KOPT-K1 (cell line): Measurements from ENCODE around the gene TECTB.
"Not testable (repeated sequence)": the region's sequence is repeated elsewhere in the genome, so short reads cannot be mapped to it uniquely, and the experiment has no call there.

Source experiments
- H3K27ac ChIP-seq: fragments of 200-600 bp; sonication (generic); 2 replicates; pipeline ENCODE4 v1.5.1; 2016; ENCODE audit warnings: antibody characterized with exemption, mild to moderate bottlenecking, low read depth, low read length; ENCODE audit not compliant: poor library complexity, severe bottlenecking
- H3K36me3 ChIP-seq: fragments of 200-600 bp; sonication (generic); 2 replicates; pipeline ENCODE4 v1.5.1; 2017; ENCODE audit warnings: antibody characterized with exemption, mild to moderate bottlenecking, low read length, moderate library complexity; ENCODE audit not compliant: insufficient read depth
- H3K9me3 ChIP-seq: fragments of 200-600 bp; sonication (generic); 2 replicates; pipeline ENCODE4 v1.5.1; 2017; ENCODE audit warnings: antibody characterized with exemption, low read length, mild to moderate bottlenecking; ENCODE audit not compliant: insufficient read depth, poor library complexity, severe bottlenecking

Gene TECTB

GRCh38 chr10:112283100-112283499, at the start of gene TECTB:
TSS of gene TECTB (plus strand) at chr10:112283400. CDS start at chr10:112283735, 335 bp downstream.
- Histone ChIP-seq H3K9me3 (no peaks in the 10 kb centered on the region), H3K36me3 (no peaks in the 10 kb centered on the region), H3K27ac (no peak within 1 kb of the TSS)

GRCh38 chr10:112235141-112235540, 48.1 kb upstream of the TECTB start:
- H3K27ac ChIP-seq, result no peak overlapping the region
- peaks cover 11% of the 10 kb centered on the region for H3K9me3 ChIP-seq
- H3K36me3 ChIP-seq, result no peaks in the 10 kb centered on the region

GRCh38 chr10:112235920-112236319, 47.3 kb upstream of the TECTB start:
- no peak overlapping the region for H3K27ac ChIP-seq
- H3K36me3 ChIP-seq, result no peaks in the 10 kb centered on the region
- H3K9me3 ChIP-seq, result peaks cover 18% of the 10 kb centered on the region

- peaks cover 20% of the 10 kb centered on the region for H3K9me3 ChIP-seq
- H3K27ac ChIP-seq, result no peak overlapping the region
- H3K36me3 ChIP-seq, result no peaks in the 10 kb centered on the region
Measured at GRCh38 chr10:112236486-112236885, 46.7 kb upstream of the TECTB start.

- Histone ChIP-seq H3K36me3 (no peaks in the 10 kb centered on the region), H3K27ac (no peak overlapping the region), H3K9me3 (peaks cover 20% of the 10 kb centered on the region)
Measured at GRCh38 chr10:112239347-112239746, 43.9 kb upstream of the TECTB start.

GRCh38 chr10:112240441-112240840, 42.8 kb upstream of the TECTB start:
- Histone ChIP-seq H3K36me3 (no peaks in the 10 kb centered on the region), H3K27ac (no peak overlapping the region), H3K9me3 (peaks cover 20% of the 10 kb centered on the region)

- Histone ChIP-seq H3K9me3 (peaks cover 20% of the 10 kb centered on the region), H3K36me3 (no peaks in the 10 kb centered on the region), H3K27ac (no peak overlapping the region)
Measured at GRCh38 chr10:112241651-112242341, 41.4 kb upstream of the TECTB start.

GRCh38 chr10:112242769-112243168, 40.4 kb upstream of the TECTB start:
- no peaks in the 10 kb centered on the region for H3K36me3 ChIP-seq
- no peak overlapping the region for H3K27ac ChIP-seq
- peaks cover 20% of the 10 kb centered on the region for H3K9me3 ChIP-seq

- Histone ChIP-seq H3K9me3 (peaks cover 20% of the 10 kb centered on the region), H3K36me3 (no peaks in the 10 kb centered on the region), H3K27ac (no peak overlapping the region)
Measured at GRCh38 chr10:112243713-112244112, 39.5 kb upstream of the TECTB start.

GRCh38 chr10:112244197-112244596, 39.0 kb upstream of the TECTB start:
- no peak overlapping the region for H3K27ac ChIP-seq
- peaks cover 22% of the 10 kb centered on the region for H3K9me3 ChIP-seq
- H3K36me3 ChIP-seq, result no peaks in the 10 kb centered on the region

- Histone ChIP-seq H3K36me3 (no peaks in the 10 kb centered on the region), H3K27ac (no peak overlapping the region), H3K9me3 (peaks cover 11% of the 10 kb centered on the region)
Measured at GRCh38 chr10:112247791-112248190, 35.4 kb upstream of the TECTB start.

GRCh38 chr10:112248584-112249295, 34.5 kb upstream of the TECTB start:
- H3K27ac ChIP-seq, result no peak overlapping the region
- peaks cover 11% of the 10 kb centered on the region for H3K9me3 ChIP-seq
- no peaks in the 10 kb centered on the region for H3K36me3 ChIP-seq

- Histone ChIP-seq H3K9me3 (peaks cover 11% of the 10 kb centered on the region), H3K36me3 (no peaks in the 10 kb centered on the region), H3K27ac (no peak overlapping the region)
Measured at GRCh38 chr10:112249722-112250121, 33.5 kb upstream of the TECTB start.

GRCh38 chr10:112250555-112250954, 32.6 kb upstream of the TECTB start:
- H3K36me3 ChIP-seq, result no peaks in the 10 kb centered on the region
- H3K27ac ChIP-seq, result no peak overlapping the region

GRCh38 chr10:112251238-112251637, 32.0 kb upstream of the TECTB start:
- not testable (repeated sequence) for H3K27ac ChIP-seq, H3K36me3 ChIP-seq
- peaks cover 11% of the 10 kb centered on the region for H3K9me3 ChIP-seq

More at GRCh38 chr10:112250555-112250954, 32.6 kb upstream of the TECTB start:
- H3K9me3 ChIP-seq, result peaks cover 11% of the 10 kb centered on the region

GRCh38 chr10:112258407-112258806, 24.8 kb upstream of the TECTB start:
- no peaks in the 10 kb centered on the region for H3K36me3 ChIP-seq
- H3K27ac ChIP-seq, result no peak overlapping the region
- no peaks in the 10 kb centered on the region for H3K9me3 ChIP-seq
